GM12872 (cell line): ENCODE data around the gene ARL5A.

Experiments
- TF ChIP-seq, protein P1 (sequence below): IDR thresholded peaks from 3 replicates; pipeline ENCODE4 v1.5.1; 2011; ENCODE audit warnings: low read depth, mild to moderate bottlenecking, low read length, moderate library complexity; ENCODE audit not compliant: insufficient read depth

ARL5A gene

DNA sequence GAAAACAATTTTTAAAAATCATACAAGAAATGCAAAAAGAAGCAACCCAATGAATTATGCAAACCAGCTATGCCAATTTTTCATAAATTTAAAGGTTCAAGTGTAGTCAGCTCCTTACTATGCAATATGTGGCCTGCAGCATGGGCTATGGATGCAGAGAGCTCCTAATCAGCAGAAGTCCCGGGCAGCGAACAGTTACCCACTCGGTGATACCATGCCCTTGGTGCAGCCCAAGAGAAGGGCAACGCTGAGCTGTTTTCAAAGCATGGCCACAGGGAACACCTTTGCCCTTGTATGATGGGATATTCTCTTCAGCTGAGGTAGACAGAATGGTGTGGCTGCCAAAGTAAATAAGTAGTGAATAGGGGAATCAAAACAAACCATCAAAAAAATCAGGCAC, 17.3 kb upstream of the ARL5A start:
- TF ChIP-seq, protein P1, sequence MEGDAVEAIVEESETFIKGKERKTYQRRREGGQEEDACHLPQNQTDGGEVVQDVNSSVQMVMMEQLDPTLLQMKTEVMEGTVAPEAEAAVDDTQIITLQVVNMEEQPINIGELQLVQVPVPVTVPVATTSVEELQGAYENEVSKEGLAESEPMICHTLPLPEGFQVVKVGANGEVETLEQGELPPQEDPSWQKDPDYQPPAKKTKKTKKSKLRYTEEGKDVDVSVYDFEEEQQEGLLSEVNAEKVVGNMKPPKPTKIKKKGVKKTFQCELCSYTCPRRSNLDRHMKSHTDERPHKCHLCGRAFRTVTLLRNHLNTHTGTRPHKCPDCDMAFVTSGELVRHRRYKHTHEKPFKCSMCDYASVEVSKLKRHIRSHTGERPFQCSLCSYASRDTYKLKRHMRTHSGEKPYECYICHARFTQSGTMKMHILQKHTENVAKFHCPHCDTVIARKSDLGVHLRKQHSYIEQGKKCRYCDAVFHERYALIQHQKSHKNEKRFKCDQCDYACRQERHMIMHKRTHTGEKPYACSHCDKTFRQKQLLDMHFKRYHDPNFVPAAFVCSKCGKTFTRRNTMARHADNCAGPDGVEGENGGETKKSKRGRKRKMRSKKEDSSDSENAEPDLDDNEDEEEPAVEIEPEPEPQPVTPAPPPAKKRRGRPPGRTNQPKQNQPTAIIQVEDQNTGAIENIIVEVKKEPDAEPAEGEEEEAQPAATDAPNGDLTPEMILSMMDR, result no peak

DNA sequence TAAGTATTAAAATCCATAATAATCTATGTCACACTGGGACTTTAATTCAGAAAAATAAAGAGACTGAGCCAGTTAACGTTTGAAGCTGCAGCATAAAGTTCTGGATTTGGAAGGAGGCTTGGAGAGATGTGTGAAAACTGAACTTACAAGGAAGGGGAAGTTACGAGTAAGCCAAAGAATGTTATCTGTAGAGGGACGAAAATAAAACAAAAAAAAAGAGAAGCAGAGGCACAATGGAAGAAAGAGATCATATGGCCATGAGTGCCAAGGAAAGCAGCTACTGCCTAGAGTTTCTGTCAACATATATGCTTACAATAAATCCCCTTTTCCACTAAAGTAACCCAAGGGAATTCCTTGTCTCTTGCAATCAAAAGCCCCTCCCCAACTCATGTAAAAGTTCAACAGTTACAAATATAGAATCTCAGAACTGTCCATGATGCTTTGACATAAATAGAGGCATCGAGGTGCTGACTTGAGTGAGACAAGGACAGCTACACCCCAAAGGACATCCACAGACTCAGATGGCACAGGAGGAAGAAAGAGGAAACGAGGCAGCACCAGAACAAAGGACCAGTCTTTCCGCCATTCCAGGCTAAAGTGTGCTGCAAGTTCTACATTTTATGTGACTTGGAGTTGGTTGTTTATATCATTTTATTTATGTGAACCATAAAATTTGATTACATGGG, 16.1 kb upstream of the ARL5A start:
- TF ChIP-seq, protein P1, result no peak

DNA sequence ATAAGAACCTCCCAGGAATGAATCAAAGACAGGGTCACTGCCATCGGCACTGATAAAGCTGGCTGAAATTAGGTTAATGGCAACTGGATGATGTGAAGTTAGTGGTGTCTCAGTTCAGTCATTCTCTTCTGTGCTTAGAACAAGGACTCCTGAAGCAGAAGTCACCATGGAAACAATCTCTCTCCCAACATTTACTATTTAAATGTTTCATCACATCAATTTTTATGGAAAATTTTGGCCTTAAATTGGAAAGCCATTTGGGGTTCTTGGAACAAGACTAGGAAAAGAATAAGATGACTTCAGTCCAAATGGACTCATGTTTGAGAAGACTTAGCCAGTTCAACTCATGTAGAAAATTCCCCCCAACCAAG, 15.5 kb upstream of the ARL5A start:
- TF ChIP-seq, protein P1, result no peak

DNA sequence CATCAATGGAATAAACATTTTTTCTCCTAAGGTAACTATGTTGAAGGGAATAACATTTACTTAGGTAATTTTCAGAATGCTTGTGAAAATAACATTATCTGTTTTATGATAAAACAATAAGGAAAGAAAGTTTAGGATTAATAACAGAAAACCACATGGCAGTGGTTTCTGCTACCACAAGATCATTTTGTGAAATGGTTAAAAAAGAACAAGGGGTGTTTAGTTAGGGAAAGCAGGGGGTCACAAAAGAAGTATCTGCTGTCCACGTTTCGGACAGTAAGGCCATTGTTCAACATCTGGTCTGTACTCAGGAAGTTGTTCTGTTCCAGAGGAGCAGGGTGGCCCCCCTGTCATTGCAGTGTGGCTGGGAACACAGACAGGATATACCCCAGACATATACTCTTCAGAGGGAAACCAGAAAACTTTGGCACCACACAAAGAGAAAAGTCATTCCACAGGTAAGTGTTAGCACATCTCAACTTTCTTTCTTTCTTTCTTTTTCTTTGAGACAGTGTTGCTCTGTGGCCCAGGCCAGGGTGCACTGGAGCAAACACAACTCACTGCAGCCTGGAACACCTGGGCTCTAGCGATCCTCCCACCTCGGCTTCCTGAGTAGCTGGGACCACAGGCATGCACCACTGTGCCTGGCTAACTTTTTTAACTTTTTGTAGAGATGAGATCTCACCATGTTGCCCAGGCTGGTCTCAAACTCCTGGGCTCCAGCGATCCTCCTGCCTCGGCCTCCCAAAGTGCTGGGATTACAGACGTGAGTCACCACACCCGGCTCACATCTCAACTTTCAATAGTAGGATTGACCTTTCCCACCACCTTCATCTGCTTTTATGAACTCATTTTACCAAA, 14.8 kb upstream of the ARL5A start:
- TF ChIP-seq, protein P1, result no peak

DNA sequence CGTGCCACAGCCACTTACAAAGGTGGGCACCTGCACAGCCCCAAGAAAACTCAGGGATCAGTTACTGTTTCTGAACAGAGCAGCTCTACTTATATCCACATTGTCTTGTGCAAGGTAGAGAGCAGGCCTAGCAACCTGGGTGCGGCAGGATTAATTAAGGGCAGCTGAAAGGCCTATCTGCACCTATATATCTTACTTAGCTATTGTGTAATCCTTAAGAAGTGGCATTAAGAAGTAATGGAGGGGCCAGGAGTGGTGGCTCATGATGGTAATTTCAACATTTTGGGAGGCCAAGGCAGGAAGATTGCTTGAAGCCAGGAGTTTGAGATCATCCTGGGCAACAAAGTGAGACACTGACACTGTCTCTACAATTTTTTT, 12.8 kb upstream of the ARL5A start:
- TF ChIP-seq, protein P1, result no peak

DNA sequence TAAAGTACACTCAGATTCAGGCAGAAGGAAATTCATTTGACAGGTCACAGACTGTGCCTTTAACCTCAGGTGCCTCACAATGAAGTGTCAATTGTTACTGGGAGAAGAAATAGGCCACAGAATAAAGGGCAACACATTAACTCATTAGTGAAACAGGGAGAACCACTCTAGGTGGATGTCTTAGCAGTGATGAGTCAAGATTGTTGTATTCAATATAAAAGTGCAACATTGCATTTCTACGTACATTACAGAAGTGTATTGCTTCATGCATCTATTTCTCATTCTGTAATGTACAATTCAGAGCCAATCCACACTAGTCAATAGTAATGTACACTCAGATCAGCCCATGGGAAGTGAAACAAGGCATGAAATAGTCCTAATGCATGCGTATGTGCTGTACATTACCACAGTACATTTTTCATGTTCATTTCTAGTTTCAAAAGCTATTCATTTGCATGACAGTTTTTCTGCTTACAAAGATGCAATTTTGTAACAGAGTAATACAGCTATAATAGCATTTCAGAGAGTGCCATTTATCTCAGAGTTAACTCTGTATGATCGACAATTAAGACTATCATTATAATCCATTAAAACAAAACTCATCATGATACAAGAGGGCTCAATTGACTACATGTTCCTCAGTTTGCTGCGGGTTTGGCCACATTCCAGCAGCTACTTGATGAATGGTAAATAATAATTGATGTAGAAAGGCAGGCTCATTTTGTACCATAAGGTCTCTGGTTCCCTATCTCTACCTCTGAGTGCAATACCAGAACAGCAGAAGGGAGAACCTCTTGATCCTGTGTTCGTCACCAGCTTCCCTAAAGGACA, 12.2 kb upstream of the ARL5A start:
- TF ChIP-seq, protein P1, result no peak

DNA sequence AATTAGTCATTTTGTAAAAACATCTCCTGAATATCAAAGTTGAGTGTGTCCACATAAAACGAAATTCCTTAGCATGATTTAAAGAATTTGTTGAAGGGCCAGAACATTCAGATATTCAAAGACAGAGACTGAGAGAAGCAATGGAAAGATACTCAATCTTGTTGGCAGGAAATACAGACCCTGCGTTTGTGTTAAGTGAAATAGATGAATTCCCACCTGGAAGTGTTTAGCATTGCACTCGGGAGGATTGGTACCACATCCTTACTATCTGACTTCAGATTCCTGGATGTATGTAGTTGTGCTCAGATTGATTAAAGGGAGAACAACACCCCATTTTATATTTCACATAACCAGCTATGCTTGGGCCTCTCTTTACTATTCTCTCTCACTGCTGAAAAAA, 9.7 kb upstream of the ARL5A start:
- TF ChIP-seq, protein P1, result no peak
